Thyroid gland (tissue), 4 donors: Measurements from ENCODE around the gene PRDX3. TPM values are rescaled to one million over a fixed set of nuclear protein-coding genes. Genes with fewer than 3 reads are reported as not detected.

ENCODE experiments used
- DNase-seq, 2 donors: peaks; one replicate each; pipeline ENCODE4 v3.0.0-alpha.2; 2019
- H3K27ac ChIP-seq, 3 donors: fragments of 200-600 bp; sonication (generic); 1 replicate in 2 of 3; 2 replicates in 1 of 3; pipeline ENCODE4 v1.5.1; 2016 to 2019; ENCODE audit warnings: mild to moderate bottlenecking in 1 of 3, moderate library complexity in 1 of 3
- H3K27me3 ChIP-seq: fragments of 200-600 bp; sonication (generic); one replicate; pipeline ENCODE4 v1.5.1; 2019
- H3K36me3 ChIP-seq, 2 donors: fragments of 200-600 bp; sonication (generic); one replicate each; pipeline ENCODE4 v1.5.1; 2016 to 2019
- H3K4me1 ChIP-seq, 2 donors: fragments of 200-600 bp; sonication (generic); one replicate each; pipeline ENCODE4 v1.5.1; 2017 to 2019
- H3K4me3 ChIP-seq, 3 donors: fragments of 200-600 bp; sonication (generic); replicated peaks in 1 of 3; 1 replicate in 2 of 3; 2 replicates in 1 of 3; pipeline ENCODE4 v1.5.1; 2016; ENCODE audit warnings: mild to moderate bottlenecking in 1 of 3
- H3K9me3 ChIP-seq: fragments of 200-600 bp; sonication (generic); one replicate; pipeline ENCODE4 v1.5.1; 2017
- CTCF ChIP-seq, 6 experiments: fragments of 200-600 bp in 3 of 6; fragments of 450-650 bp in 3 of 6; sonication (generic) in 3 of 6; IDR thresholded peaks; one replicate each; pipeline ENCODE4 v1.5.1; 2016 to 2019; ENCODE audit warnings: antibody characterized with exemption in 6 of 6, mild to moderate bottlenecking in 2 of 6, inconsistent platforms in 1 of 6, moderate library complexity in 1 of 6
- POLR2A ChIP-seq, 2 donors: fragments of 450-650 bp; IDR thresholded peaks; one replicate each; pipeline ENCODE4 v1.6.1; 2017; ENCODE audit warnings: antibody characterized with exemption in 2 of 2, mild to moderate bottlenecking in 2 of 2, moderate library complexity in 1 of 2
- WGBS, 2 donors: methylation state at CpG; one replicate each; pipeline ENCODE4 v1.1.5; 2017; 5-methylcytosine and 5-hydroxymethylcytosine counted together
- intact Hi-C: fragments of 100-400 bp; cut with DNase I; formaldehyde crosslinking; loops from one replicate; pipeline ENCODE4 v1.15.1; 2023
- total RNA-seq, 4 donors: library from RNA; depleted of rRNA; stranded (reverse); fragments of >200 nt; gene quantifications; one replicate each; pipeline ENCODE4 v1.2.3, GENCODE V29; 2016

PRDX3 gene
- total RNA-seq, 4 donors from 2014 or later = 137 to 299 (median 243) TPM

GRCh38 chr10:119166118-119166500 lies 12.5 kb downstream of the PRDX3 start:
- peaks cover 22 to 31% of the 10 kb centered on the region in 2 donors for H3K36me3 ChIP-seq
- no peaks in the 10 kb centered on the region for H3K9me3 ChIP-seq
- peak overlapping the region; percentile 73 to 93 (median 74) for H3K27ac ChIP-seq
- H3K4me1 ChIP-seq = peaks cover 11 to 17% of the 10 kb centered on the region in 2 donors
- no peaks in the 10 kb centered on the region for H3K27me3 ChIP-seq
- WGBS, 2 donors = 66 to 71% methylated on average over 7 of the region's 7 CpGs
- TF ChIP-seq POLR2A (IDR thresholded peaks at IDR 0.05) (no peak), CTCF (IDR thresholded peaks at IDR 0.05) (no peak)
- peak overlapping the region in 1 of 3 donors; percentile 69 for H3K4me3 ChIP-seq
- no peak for DNase-seq
- intact Hi-C loops = no loop called here

DNA sequence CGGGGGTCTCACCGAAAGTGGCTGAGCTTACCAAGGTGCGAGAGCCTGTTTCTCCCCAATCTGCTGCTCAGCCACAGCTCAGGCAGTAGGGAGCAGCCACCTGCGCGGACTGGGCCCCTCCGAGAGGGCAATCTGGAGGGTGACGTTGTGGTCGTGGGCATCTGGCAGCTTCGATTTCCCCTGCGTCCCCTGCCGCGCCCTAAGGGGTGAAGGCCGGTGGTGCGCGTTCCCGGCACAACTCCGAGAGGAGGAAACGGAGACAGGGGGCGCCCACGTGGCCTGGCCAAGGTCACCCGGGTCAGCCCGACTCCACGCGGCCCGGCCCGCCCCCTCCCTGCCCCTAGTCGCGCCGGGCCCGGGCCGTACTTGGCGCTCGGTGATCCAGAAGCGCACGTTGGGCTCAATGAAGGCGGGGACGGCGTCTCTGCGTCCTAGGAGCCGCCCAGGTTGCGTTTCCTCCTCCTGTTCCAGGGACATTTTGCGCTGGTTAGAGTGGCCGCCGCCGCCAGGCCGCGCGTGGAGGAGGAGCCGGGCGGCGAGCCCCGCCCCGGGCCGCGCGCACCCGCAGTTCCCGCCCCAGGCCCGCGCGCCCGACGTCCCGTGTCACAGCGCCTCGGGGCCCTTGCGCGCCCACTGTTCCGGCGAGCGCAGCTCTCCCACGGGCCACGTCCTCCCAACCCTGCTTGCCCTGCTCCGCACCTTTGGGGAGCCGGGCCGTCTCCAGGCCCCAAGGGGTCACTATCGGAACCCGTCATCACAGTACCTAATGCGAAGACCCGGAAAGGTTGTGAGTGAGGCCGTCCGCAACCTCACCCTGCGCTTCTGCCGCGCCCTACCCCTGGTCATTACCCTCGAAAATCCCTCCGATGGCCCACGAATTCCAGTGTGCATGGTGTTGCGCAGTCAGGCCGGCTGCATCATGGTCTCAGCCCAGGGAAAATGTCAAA lies 13.2 kb downstream of the PRDX3 start, which contains the start of gene SFXN4:
SFXN4 (minus strand) TSS at position 544 of the 947 bp plus-strand sequence; CDS start at position 477, 67 bp downstream.
- 1 to 3% methylated on average over 20 to 39 of the region's 90 CpGs for WGBS, 2 donors
- peak within 1 kb of the TSS; percentile 37 to 77 (median 69) for H3K4me3 ChIP-seq
- intact Hi-C loops = no loop called here

DNA sequence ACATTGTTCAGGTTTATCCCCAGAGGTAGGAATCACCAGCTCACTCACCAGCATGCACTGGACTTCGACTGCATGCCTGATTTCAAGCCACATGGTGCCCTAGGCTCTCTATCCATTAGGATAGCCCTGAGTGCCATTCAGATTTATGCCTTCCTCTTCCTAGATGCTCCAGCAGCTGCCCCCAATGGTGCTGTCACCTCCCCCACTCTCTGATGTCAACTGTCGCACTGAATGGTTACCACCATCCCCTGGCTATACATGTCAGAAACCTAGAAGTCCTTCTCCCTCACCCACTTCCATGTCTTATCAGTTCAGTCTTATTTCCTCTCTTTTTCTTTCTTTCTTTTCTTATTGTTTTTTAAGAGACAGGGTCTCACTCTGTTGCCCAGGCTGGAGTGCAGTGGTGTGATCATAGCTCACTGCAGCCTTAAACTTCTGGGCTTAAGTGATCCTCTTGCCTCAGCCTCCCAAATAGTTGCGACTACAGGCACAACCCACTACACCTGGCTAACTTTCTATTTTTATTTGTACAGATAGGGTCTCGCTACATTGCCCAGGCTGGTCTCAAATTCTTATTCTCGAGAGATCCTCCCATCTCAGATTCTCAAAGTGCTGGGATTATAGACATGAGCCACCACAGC lies 16.0 kb downstream of the PRDX3 start:
- TF ChIP-seq CTCF (IDR thresholded peaks at IDR 0.05) (no peak), POLR2A (IDR thresholded peaks at IDR 0.05) (no peak)
- intact Hi-C loops = no loop called here
- H3K27ac ChIP-seq = no peak overlapping the region
- H3K27me3 ChIP-seq = no peaks in the 10 kb centered on the region
- no peaks in the 10 kb centered on the region for H3K9me3 ChIP-seq
- WGBS, 2 donors = 96 to 97% methylated on average over 5 of the region's 5 CpGs
- peaks cover 11 to 17% of the 10 kb centered on the region in 2 donors for H3K4me1 ChIP-seq
- no peak overlapping the region for H3K4me3 ChIP-seq
- H3K36me3 ChIP-seq = peaks cover 10 to 17% of the 10 kb centered on the region in 2 donors
- no peak for DNase-seq

More for the DNA sequence above, 13.2 kb downstream of the PRDX3 start, which contains the start of gene SFXN4:
- peak; percentile 76 to 80 for DNase-seq
- peak in 1 of 2 donors; percentile 81 for TF ChIP-seq POLR2A (IDR thresholded peaks at IDR 0.05)
- peak in 1 of 6 experiments; percentile 27 for TF ChIP-seq CTCF (IDR thresholded peaks at IDR 0.05)
- H3K4me1 ChIP-seq = peaks cover 11 to 17% of the 10 kb centered on the region in 2 donors
- H3K27ac ChIP-seq = peak within 1 kb of the TSS; percentile 73 to 93 (median 83)
- H3K36me3 ChIP-seq = peaks cover 22 to 26% of the 10 kb centered on the region in 2 donors
- no peaks in the 10 kb centered on the region for H3K9me3 ChIP-seq
- H3K27me3 ChIP-seq = no peaks in the 10 kb centered on the region

DNA sequence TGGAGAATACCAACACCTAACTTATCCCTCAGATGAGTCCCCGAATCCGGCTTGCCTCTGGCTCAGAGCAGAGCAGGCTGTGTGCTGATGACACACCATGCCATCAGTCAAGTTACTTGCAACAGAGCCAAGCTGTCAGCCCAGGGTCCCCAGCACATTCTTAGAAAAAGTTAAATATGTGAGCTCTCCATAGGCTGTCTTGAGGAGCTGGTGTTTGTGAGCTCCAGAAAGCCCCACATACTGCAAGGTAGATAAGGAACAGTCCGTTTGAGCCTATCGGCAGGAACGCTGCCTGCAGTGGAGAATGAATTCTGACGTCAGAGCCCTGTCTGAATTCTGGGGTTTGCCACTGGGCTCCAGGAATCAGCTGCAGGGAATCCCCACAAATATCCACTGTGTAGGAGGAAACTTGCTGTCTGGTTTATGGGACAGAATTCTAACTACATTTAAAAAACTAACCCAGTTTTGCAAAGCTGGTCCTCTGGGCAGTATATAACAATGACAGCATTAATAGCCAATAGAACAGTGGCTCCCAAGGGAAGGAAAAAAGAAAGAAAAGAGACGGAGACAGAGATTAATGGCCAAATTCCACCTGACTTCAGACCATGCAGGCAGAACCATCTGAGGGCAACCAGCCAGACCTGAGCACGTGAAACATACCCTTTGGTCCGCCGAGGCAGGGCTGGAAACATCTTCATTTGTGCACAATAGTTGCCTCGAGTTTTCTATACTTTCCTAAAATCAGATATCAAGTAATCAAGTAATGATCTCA lies 16.7 kb downstream of the PRDX3 start:
- peaks cover 11 to 17% of the 10 kb centered on the region in 2 donors for H3K4me1 ChIP-seq
- TF ChIP-seq POLR2A (IDR thresholded peaks at IDR 0.05) = no peak
- no peak for TF ChIP-seq CTCF (IDR thresholded peaks at IDR 0.05)
- no peak overlapping the region for H3K27ac ChIP-seq
- 74 to 78% methylated on average over 11 of the region's 11 CpGs for WGBS, 2 donors
- no peak overlapping the region for H3K4me3 ChIP-seq
- no peaks in the 10 kb centered on the region for H3K27me3 ChIP-seq
- peak in 1 of 2 donors; percentile 48 for DNase-seq
- H3K36me3 ChIP-seq = peaks cover 10 to 17% of the 10 kb centered on the region in 2 donors
- H3K9me3 ChIP-seq = no peaks in the 10 kb centered on the region
- intact Hi-C loops = no loop called here
